GM12878 (cell line): ENCODE measurements around the gene STARD13.

Source experiments
- CBFB ChIP-seq: IDR thresholded peaks from 2 replicates; pipeline ENCODE4 v1.6.1; 2016; ENCODE audit warnings: antibody characterized with exemption, low read depth
- CHD2 ChIP-seq: IDR thresholded peaks from 2 replicates; pipeline ENCODE4 v1.6.1; 2011; ENCODE audit warnings: low read depth, low read length, improper control_type of control experiment, borderline replicate concordance
- EGR1 ChIP-seq, 2 experiments: IDR thresholded peaks; 1 replicate in 1 of 2; 2 replicates in 1 of 2; pipeline ENCODE4 v1.6.1; 2011 to 2012; ENCODE audit warnings: low read depth in 2 of 2, low read length in 2 of 2, borderline replicate concordance in 1 of 2, mild to moderate bottlenecking in 1 of 2, moderate library complexity in 1 of 2
- ELK1 ChIP-seq: IDR thresholded peaks from 2 replicates; pipeline ENCODE4 v1.6.1; 2012; ENCODE audit warnings: low read depth, low read length, improper control_type of control experiment
- ESRRA ChIP-seq: IDR thresholded peaks from 2 replicates; pipeline ENCODE4 v1.6.1; 2012; ENCODE audit warnings: mild to moderate bottlenecking, low read length, improper control_type of control experiment
- EZH2 ChIP-seq: IDR thresholded peaks from 2 replicates; pipeline ENCODE4 v1.6.1; 2012; ENCODE audit warnings: low read depth, mild to moderate bottlenecking, control low read depth, inconsistent platforms, low read length, borderline replicate concordance; ENCODE audit not compliant: control insufficient read depth
- FOXM1 ChIP-seq: IDR thresholded peaks from 2 replicates; pipeline ENCODE4 v1.6.1; 2012; ENCODE audit warnings: low read depth, mild to moderate bottlenecking, inconsistent platforms, low read length, moderate library complexity
- LARP7 ChIP-seq: fragments of 450-650 bp; IDR thresholded peaks from 2 replicates; pipeline ENCODE4 v1.6.1; 2017; ENCODE audit warnings: mild to moderate bottlenecking
- NFXL1 ChIP-seq: fragments of 450-650 bp; IDR thresholded peaks from 2 replicates; pipeline ENCODE4 v1.6.1; 2017; ENCODE audit warnings: antibody characterized with exemption, mild to moderate bottlenecking, borderline replicate concordance
- POLR2A ChIP-seq: IDR thresholded peaks from 2 replicates; pipeline ENCODE4 v1.6.1; 2011; ENCODE audit warnings: low read depth, mild to moderate bottlenecking, low read length
- RELA ChIP-seq: fragments of 450-650 bp; IDR thresholded peaks from 2 replicates; pipeline ENCODE4 v1.8.0; 2014; ENCODE audit warnings: borderline replicate concordance; ENCODE audit not compliant: partially characterized antibody
- SMC3 ChIP-seq: IDR thresholded peaks from 2 replicates; pipeline ENCODE4 v1.6.1; 2011; ENCODE audit warnings: low read length, improper control_type of control experiment, borderline replicate concordance
- YY1 ChIP-seq: IDR thresholded peaks from 2 replicates; pipeline ENCODE4 v1.6.1; 2011; ENCODE audit warnings: low read depth, mild to moderate bottlenecking, low read length

DNA sequence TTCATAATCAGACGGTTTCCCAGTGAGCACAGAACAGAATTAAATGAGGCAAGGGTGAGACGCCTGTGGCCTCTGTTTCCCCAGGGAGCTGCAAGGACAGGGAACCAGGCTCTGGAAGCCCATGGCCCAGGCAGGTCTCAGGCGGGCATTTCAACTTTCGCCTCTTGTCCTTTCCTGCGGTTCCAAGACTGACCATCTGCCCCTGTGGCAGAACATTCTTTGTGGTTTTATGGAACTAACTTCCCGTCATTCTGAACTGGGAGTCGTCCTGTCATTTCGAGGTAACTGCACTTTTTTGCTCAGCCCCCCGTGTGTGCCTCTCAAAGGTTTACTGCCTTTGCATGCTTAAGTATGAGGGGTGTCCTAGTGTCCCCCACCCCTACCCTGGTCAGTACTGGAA is 198.5 kb downstream of the STARD13 start:
- TF ChIP-seq CHD2 (no peak), RELA (no peak), SMC3 (no peak), LARP7 (no peak), EGR1 (IDR thresholded peaks at IDR 0.05; ENCODE audit: borderline replicate concordance in 1 of 2, low read depth in 2 of 2, low read length in 2 of 2) (no peak), ELK1 (no peak), NFXL1 (no peak), POLR2A (no peak), YY1 (no peak), EZH2 (no peak), FOXM1 (no peak), ESRRA (no peak), CBFB (no peak)
